Naive thymus-derived CD8-positive, alpha-beta T cell (primary cell): ENCODE results near the gene BZW2. TPM values are rescaled to one million over a fixed set of nuclear protein-coding genes. Genes with fewer than 3 reads are reported as not detected.
"Not testable (repeated sequence)": the region's sequence is repeated elsewhere in the genome, so short reads cannot be mapped to it uniquely, and the experiment has no call there.

ENCODE experiments used
- ATAC-seq, 2 donors: fragments of 150-1000 bp; cut with Tn5 transposase in 1 of 2; sonication (Bioruptor Pico), chemical (Tn5 transposase) in 1 of 2; 1 replicate in 1 of 2; 2 replicates in 1 of 2; pipeline ENCODE4 v1.10.0; 2021; ENCODE audit warnings: mild to moderate bottlenecking in 2 of 2, moderate library complexity in 2 of 2
- POLR2A ChIA-PET: fragments of 350-600 bp; sonication (Branson Sonifier 250); formaldehyde crosslinking; loops from one replicate; lab custom pipeline; 2021; ENCODE audit warnings: antibody characterized with exemption; lab: Charles Lee
- DNase-seq, 10 donors: peaks; one replicate each; pipeline versions ENCODE4 v3.0.0 to v3.0.0-alpha.2; 2020 to 2022
- H3K27ac Mint-ChIP-seq, 10 donors: one replicate each; pipeline ENCODE4 v1.8.0; 2020 to 2022; ENCODE audit warnings: mild to moderate bottlenecking in 10 of 10, mixed read lengths in 10 of 10, moderate library complexity in 4 of 10, inconsistent platforms in 1 of 10
- H3K27me3 Mint-ChIP-seq, 5 donors: one replicate each; pipeline ENCODE4 v1.8.0; 2021 to 2022; ENCODE audit warnings: mixed read lengths in 5 of 5
- H3K36me3 Mint-ChIP-seq, 3 donors: one replicate each; pipeline ENCODE4 v1.8.0; 2020 to 2022; ENCODE audit warnings: mixed read lengths in 3 of 3, mild to moderate bottlenecking in 2 of 3, inconsistent platforms in 1 of 3
- H3K4me1 Mint-ChIP-seq, 4 donors: one replicate each; pipeline ENCODE4 v1.8.0; 2021 to 2022; ENCODE audit warnings: mixed read lengths in 4 of 4
- H3K4me3 Mint-ChIP-seq, 10 donors: one replicate each; pipeline ENCODE4 v1.8.0; 2020 to 2022; ENCODE audit warnings: mild to moderate bottlenecking in 10 of 10, mixed read lengths in 10 of 10, moderate library complexity in 6 of 10, inconsistent platforms in 1 of 10
- H3K9me3 Mint-ChIP-seq, 9 donors: one replicate each; pipeline ENCODE4 v1.8.0; 2020 to 2022; ENCODE audit warnings: mixed read lengths in 9 of 9, mild to moderate bottlenecking in 3 of 9, inconsistent platforms in 1 of 9, moderate library complexity in 1 of 9
- polyA plus RNA-seq, 3 donors: library from polyadenylated mRNA; unstranded; fragments of 300-500 nt; fragmentation: Illumina TruSeq; gene quantifications; one replicate each; pipeline ENCODE4 v1.2.3, GENCODE V29; 2021
- total RNA-seq, 8 experiments: library from RNA in 2 of 8; stranded (reverse) in 2 of 8; gene quantifications; one replicate each; pipeline ENCODE4 v1.2.3 and lab custom pipeline; 2021 to 2026

BZW2 gene
- total and polyA plus RNA-seq, 5 experiments from 2014 or later: 33.4 to 83.4 (median 76.9) TPM

GRCh38 chr7:16648551-16648950 is 2.6 kb downstream of the BZW2 start:
- DNase-seq: no peak
- Mint-ChIP-seq H3K4me1 (peaks cover 37 to 90% (median 74%) of the 10 kb centered on the region in 4 donors), H3K9me3 (no peaks in the 10 kb centered on the region), H3K27me3 (no peaks in the 10 kb centered on the region), H3K4me3 (peak overlapping the region in 8 of 10 donors; percentile 12 to 91 (median 42)), H3K36me3 (peaks cover 0 to 6% (median 0%) of the 10 kb centered on the region in 3 donors), H3K27ac (peak overlapping the region in 1 of 10 donors; percentile 9)
- POLR2A ChIA-PET: no interaction called here
- ATAC-seq: no peak

- peaks cover 0 to 6% (median 0%) of the 10 kb centered on the region in 3 donors for H3K36me3 Mint-ChIP-seq
- H3K9me3 Mint-ChIP-seq: no peaks in the 10 kb centered on the region
- ATAC-seq: no peak
- H3K27me3 Mint-ChIP-seq: no peaks in the 10 kb centered on the region
- POLR2A ChIA-PET: no interaction called here
- H3K4me1 Mint-ChIP-seq: peaks cover 35 to 85% (median 69%) of the 10 kb centered on the region in 4 donors
- no peak overlapping the region for H3K27ac Mint-ChIP-seq
- DNase-seq: no peak
- peak overlapping the region in 6 of 10 donors; percentile 11 to 91 (median 56) for H3K4me3 Mint-ChIP-seq
Observed at GRCh38 chr7:16649196-16649595, 3.2 kb downstream of the BZW2 start.

GRCh38 chr7:16650266-16650665 is 4.3 kb downstream of the BZW2 start:
- peaks cover 35 to 85% (median 66%) of the 10 kb centered on the region in 4 donors for H3K4me1 Mint-ChIP-seq
- H3K27me3 Mint-ChIP-seq: no peaks in the 10 kb centered on the region
- DNase-seq (no peak), ATAC-seq (no peak)
- H3K27ac Mint-ChIP-seq: peak overlapping the region in 1 of 10 donors; percentile 6
- H3K4me3 Mint-ChIP-seq: peak overlapping the region in 4 of 10 donors; percentile 6 to 28 (median 20)
- peaks cover 0 to 9% (median 0%) of the 10 kb centered on the region in 3 donors for H3K36me3 Mint-ChIP-seq
- no peaks in the 10 kb centered on the region for H3K9me3 Mint-ChIP-seq
- POLR2A ChIA-PET: no interaction called here

GRCh38 chr7:16651396-16652239 is 5.6 kb downstream of the BZW2 start:
- peaks cover 35 to 80% (median 71%) of the 10 kb centered on the region in 4 donors for H3K4me1 Mint-ChIP-seq
- H3K27ac Mint-ChIP-seq: peak overlapping the region in 3 of 10 donors; percentile 1 to 33 (median 27)
- ATAC-seq (peak in 1 of 2 donors; percentile 36), DNase-seq (no peak)
- H3K36me3 Mint-ChIP-seq: peaks cover 0 to 12% (median 1%) of the 10 kb centered on the region in 3 donors
- POLR2A ChIA-PET: no interaction called here
- H3K27me3 Mint-ChIP-seq: no peaks in the 10 kb centered on the region
- peak overlapping the region in 9 of 10 donors; percentile 1 to 75 (median 53) for H3K4me3 Mint-ChIP-seq
- no peaks in the 10 kb centered on the region for H3K9me3 Mint-ChIP-seq

- no peaks in the 10 kb centered on the region for H3K27me3 Mint-ChIP-seq
- H3K4me1 Mint-ChIP-seq: peaks cover 33 to 78% (median 68%) of the 10 kb centered on the region in 4 donors
- H3K4me3 Mint-ChIP-seq: peak overlapping the region in 3 of 10 donors; percentile 12 to 62 (median 29)
- DNase-seq (no peak), ATAC-seq (no peak)
- peaks cover 0 to 17% (median 3%) of the 10 kb centered on the region in 3 donors for H3K36me3 Mint-ChIP-seq
- H3K27ac Mint-ChIP-seq: peak overlapping the region in 2 of 10 donors; percentile 19 to 27
- H3K9me3 Mint-ChIP-seq: no peaks in the 10 kb centered on the region
- POLR2A ChIA-PET: no interaction called here
Observed at GRCh38 chr7:16652240-16652583, 6.2 kb downstream of the BZW2 start.

GRCh38 chr7:16652888-16653287 is 6.9 kb downstream of the BZW2 start:
- Mint-ChIP-seq H3K27me3 (no peaks in the 10 kb centered on the region), H3K36me3 (peaks cover 0 to 24% (median 4%) of the 10 kb centered on the region in 3 donors), H3K9me3 (no peaks in the 10 kb centered on the region), H3K27ac (peak overlapping the region in 2 of 10 donors; percentile 53 to 71), H3K4me3 (peak overlapping the region in 5 of 10 donors; percentile 17 to 59 (median 39)), H3K4me1 (peaks cover 30 to 78% (median 68%) of the 10 kb centered on the region in 4 donors)
- POLR2A ChIA-PET: no interaction called here
- ATAC-seq: no peak
- no peak for DNase-seq

- H3K9me3 Mint-ChIP-seq: no peaks in the 10 kb centered on the region
- POLR2A ChIA-PET: no interaction called here
- peaks cover 21 to 56% (median 49%) of the 10 kb centered on the region in 4 donors for H3K4me1 Mint-ChIP-seq
- H3K27me3 Mint-ChIP-seq: no peaks in the 10 kb centered on the region
- H3K27ac Mint-ChIP-seq: no peak overlapping the region
- H3K4me3 Mint-ChIP-seq: peak overlapping the region in 2 of 10 donors; percentile 6 to 43
- ATAC-seq: no peak
- peaks cover 0 to 24% (median 4%) of the 10 kb centered on the region in 3 donors for H3K36me3 Mint-ChIP-seq
- DNase-seq: no peak
Observed at GRCh38 chr7:16655394-16655793, 9.4 kb downstream of the BZW2 start.

- POLR2A ChIA-PET: interaction anchor here (1.2 kb wide), 1 partner anchor 12 kb away, joined by 3 read pairs; no protein-coding TSS in a partner anchor
- Mint-ChIP-seq H3K27ac (no peak overlapping the region), H3K4me3 (no peak overlapping the region), H3K36me3 (peaks cover 0 to 24% (median 4%) of the 10 kb centered on the region in 3 donors), H3K27me3 (no peaks in the 10 kb centered on the region), H3K9me3 (no peaks in the 10 kb centered on the region), H3K4me1 (peaks cover 23 to 58% (median 47%) of the 10 kb centered on the region in 4 donors)
- DNase-seq (no peak), ATAC-seq (no peak)
Observed at GRCh38 chr7:16656141-16656540, 10.2 kb downstream of the BZW2 start.

- no peaks in the 10 kb centered on the region for H3K9me3 Mint-ChIP-seq
- H3K36me3 Mint-ChIP-seq: peaks cover 0 to 23% (median 4%) of the 10 kb centered on the region in 3 donors
- POLR2A ChIA-PET: no interaction called here
- no peaks in the 10 kb centered on the region for H3K27me3 Mint-ChIP-seq
- H3K4me3 Mint-ChIP-seq: no peak overlapping the region
- no peak for ATAC-seq
- H3K27ac Mint-ChIP-seq: peak overlapping the region in 1 of 10 donors; percentile 31
- DNase-seq: no peak
- peaks cover 25 to 57% (median 45%) of the 10 kb centered on the region in 4 donors for H3K4me1 Mint-ChIP-seq
Observed at GRCh38 chr7:16657656-16658279, 11.8 kb downstream of the BZW2 start.

GRCh38 chr7:16659854-16660497 is 14.0 kb downstream of the BZW2 start:
- not testable (repeated sequence) for H3K27me3 Mint-ChIP-seq, H3K9me3 Mint-ChIP-seq

GRCh38 chr7:16660702-16661464 is 14.9 kb downstream of the BZW2 start:
- POLR2A ChIA-PET: no interaction called here
- ATAC-seq: no peak
- Mint-ChIP-seq H3K4me3 (no peak overlapping the region), H3K9me3 (peaks cover 0 to 2% (median 0%) of the 10 kb centered on the region in 9 donors), H3K4me1 (peaks cover 22 to 45% (median 38%) of the 10 kb centered on the region in 4 donors), H3K36me3 (peaks cover 4 to 25% (median 10%) of the 10 kb centered on the region in 3 donors), H3K27me3 (no peaks in the 10 kb centered on the region), H3K27ac (peak overlapping the region in 1 of 10 donors; percentile 13)
- no peak for DNase-seq

More at GRCh38 chr7:16659854-16660497, 14.0 kb downstream of the BZW2 start:
- DNase-seq, POLR2A ChIA-PET, H3K27ac Mint-ChIP-seq, H3K4me3 Mint-ChIP-seq, ATAC-seq: not testable (repeated sequence)
- peaks cover 24 to 54% (median 39%) of the 10 kb centered on the region in 4 donors for H3K4me1 Mint-ChIP-seq
- peaks cover 0 to 19% (median 4%) of the 10 kb centered on the region in 3 donors for H3K36me3 Mint-ChIP-seq
